Body of pancreas (tissue), 4 donors: ENCODE measurements around the gene APIP.

Experiments
- POLR2A ChIP-seq, 3 donors: fragments of 450-650 bp; IDR thresholded peaks; one replicate each; pipeline ENCODE4 v1.6.1; 2016; ENCODE audit warnings: antibody characterized with exemption in 3 of 3, mild to moderate bottlenecking in 2 of 3
- TF ChIP-seq, protein P1 (sequence below), 7 experiments: fragments of 450-650 bp in 4 of 7; fragments of 200-600 bp in 3 of 7; sonication (generic) in 3 of 7; IDR thresholded peaks; one replicate each; pipeline ENCODE4 v1.5.1; 2016 to 2019; ENCODE audit warnings: antibody characterized with exemption in 7 of 7

GRCh38 chr11:34960277-34960676, 44.1 kb upstream of the APIP start:
- TF ChIP-seq POLR2A (IDR thresholded peaks at IDR 0.05) = no peak
- TF ChIP-seq, protein P1, sequence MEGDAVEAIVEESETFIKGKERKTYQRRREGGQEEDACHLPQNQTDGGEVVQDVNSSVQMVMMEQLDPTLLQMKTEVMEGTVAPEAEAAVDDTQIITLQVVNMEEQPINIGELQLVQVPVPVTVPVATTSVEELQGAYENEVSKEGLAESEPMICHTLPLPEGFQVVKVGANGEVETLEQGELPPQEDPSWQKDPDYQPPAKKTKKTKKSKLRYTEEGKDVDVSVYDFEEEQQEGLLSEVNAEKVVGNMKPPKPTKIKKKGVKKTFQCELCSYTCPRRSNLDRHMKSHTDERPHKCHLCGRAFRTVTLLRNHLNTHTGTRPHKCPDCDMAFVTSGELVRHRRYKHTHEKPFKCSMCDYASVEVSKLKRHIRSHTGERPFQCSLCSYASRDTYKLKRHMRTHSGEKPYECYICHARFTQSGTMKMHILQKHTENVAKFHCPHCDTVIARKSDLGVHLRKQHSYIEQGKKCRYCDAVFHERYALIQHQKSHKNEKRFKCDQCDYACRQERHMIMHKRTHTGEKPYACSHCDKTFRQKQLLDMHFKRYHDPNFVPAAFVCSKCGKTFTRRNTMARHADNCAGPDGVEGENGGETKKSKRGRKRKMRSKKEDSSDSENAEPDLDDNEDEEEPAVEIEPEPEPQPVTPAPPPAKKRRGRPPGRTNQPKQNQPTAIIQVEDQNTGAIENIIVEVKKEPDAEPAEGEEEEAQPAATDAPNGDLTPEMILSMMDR (IDR thresholded peaks at IDR 0.05) = no peak
